ENCODE data around the gene SFI1.

Gene SFI1

GRCh38 chr22:31615940-31616314 lies 119.6 kb downstream of the SFI1 start:
- peaks cover 85% of the 10 kb centered on the region for H3K36me3 Mint-ChIP-seq (ENCODE audit: low read depth)
- H3K4me3 Mint-ChIP-seq = no peak overlapping the region
- peak overlapping the region; percentile 66 for H3K27ac Mint-ChIP-seq
- intact Hi-C loops (cut with micrococcal nuclease) = loop anchor here (5.0 kb wide), 1 partner anchor 54 kb away; no protein-coding TSS in a partner anchor
- H3K4me1 Mint-ChIP-seq (ENCODE audit: low read depth) = peaks cover 44% of the 10 kb centered on the region
- no peaks in the 10 kb centered on the region for H3K27me3 Mint-ChIP-seq
- H3K9me3 Mint-ChIP-seq = no peaks in the 10 kb centered on the region

GRCh38 chr22:31616315-31616980 lies 120.1 kb downstream of the SFI1 start:
- Mint-ChIP-seq H3K27me3 (no peaks in the 10 kb centered on the region), H3K27ac (peak overlapping the region; percentile 66), H3K4me3 (no peak overlapping the region), H3K9me3 (no peaks in the 10 kb centered on the region), H3K4me1 (ENCODE audit: low read depth) (peaks cover 44% of the 10 kb centered on the region), H3K36me3 (ENCODE audit: low read depth) (peaks cover 85% of the 10 kb centered on the region)
- intact Hi-C loops (cut with micrococcal nuclease) = loop anchor here (5.0 kb wide), 1 partner anchor 54 kb away; no protein-coding TSS in a partner anchor

GRCh38 chr22:31618057-31618456 lies 121.7 kb downstream of the SFI1 start:
- Mint-ChIP-seq H3K4me1 (ENCODE audit: low read depth) (peaks cover 44% of the 10 kb centered on the region), H3K27me3 (no peaks in the 10 kb centered on the region), H3K4me3 (no peak overlapping the region), H3K27ac (no peak overlapping the region), H3K36me3 (ENCODE audit: low read depth) (peaks cover 92% of the 10 kb centered on the region), H3K9me3 (no peaks in the 10 kb centered on the region)
- intact Hi-C loops (cut with micrococcal nuclease) = loop anchor here (5.0 kb wide), 1 partner anchor 56 kb away; no protein-coding TSS in a partner anchor

GRCh38 chr22:31618471-31619176 lies 122.3 kb downstream of the SFI1 start:
- no peaks in the 10 kb centered on the region for H3K9me3 Mint-ChIP-seq
- H3K4me1 Mint-ChIP-seq (ENCODE audit: low read depth) = peaks cover 44% of the 10 kb centered on the region
- peaks cover 94% of the 10 kb centered on the region for H3K36me3 Mint-ChIP-seq (ENCODE audit: low read depth)
- no peaks in the 10 kb centered on the region for H3K27me3 Mint-ChIP-seq
- intact Hi-C loops (cut with micrococcal nuclease) = loop anchor here (5.0 kb wide), 1 partner anchor 56 kb away; no protein-coding TSS in a partner anchor
- H3K4me3 Mint-ChIP-seq = no peak overlapping the region
- H3K27ac Mint-ChIP-seq = no peak overlapping the region

GRCh38 chr22:31619611-31620300 lies 123.4 kb downstream of the SFI1 start:
- Mint-ChIP-seq H3K27me3 (no peaks in the 10 kb centered on the region), H3K4me3 (no peak overlapping the region), H3K36me3 (ENCODE audit: low read depth) (peaks cover 95% of the 10 kb centered on the region), H3K27ac (no peak overlapping the region), H3K4me1 (ENCODE audit: low read depth) (peaks cover 40% of the 10 kb centered on the region), H3K9me3 (no peaks in the 10 kb centered on the region)
- intact Hi-C loops (cut with micrococcal nuclease) = loop anchor here (5.0 kb wide), 1 partner anchor 57 kb away; no protein-coding TSS in a partner anchor

- Mint-ChIP-seq H3K4me1 (ENCODE audit: low read depth) (peaks cover 38% of the 10 kb centered on the region), H3K27ac (peak overlapping the region; percentile 24), H3K4me3 (no peak overlapping the region), H3K9me3 (no peaks in the 10 kb centered on the region), H3K27me3 (no peaks in the 10 kb centered on the region), H3K36me3 (ENCODE audit: low read depth) (peaks cover 99% of the 10 kb centered on the region)
- intact Hi-C loops (cut with micrococcal nuclease) = no loop called here
These were observed 124.6 kb downstream of the SFI1 start for GRCh38 chr22:31620756-31621480.

GRCh38 chr22:31621507-31622124 lies 125.3 kb downstream of the SFI1 start:
- intact Hi-C loops (cut with micrococcal nuclease) = no loop called here
- no peaks in the 10 kb centered on the region for H3K9me3 Mint-ChIP-seq
- peaks cover 100% of the 10 kb centered on the region for H3K36me3 Mint-ChIP-seq (ENCODE audit: low read depth)
- no peak overlapping the region for H3K4me3 Mint-ChIP-seq
- H3K27me3 Mint-ChIP-seq = no peaks in the 10 kb centered on the region
- H3K27ac Mint-ChIP-seq = no peak overlapping the region
- H3K4me1 Mint-ChIP-seq (ENCODE audit: low read depth) = peaks cover 38% of the 10 kb centered on the region

GRCh38 chr22:31622980-31623379 lies 126.6 kb downstream of the SFI1 start:
- H3K27me3 Mint-ChIP-seq = no peaks in the 10 kb centered on the region
- H3K36me3 Mint-ChIP-seq (ENCODE audit: low read depth) = peaks cover 97% of the 10 kb centered on the region
- no peak overlapping the region for H3K4me3 Mint-ChIP-seq
- peaks cover 35% of the 10 kb centered on the region for H3K4me1 Mint-ChIP-seq (ENCODE audit: low read depth)
- H3K9me3 Mint-ChIP-seq = no peaks in the 10 kb centered on the region
- H3K27ac Mint-ChIP-seq = no peak overlapping the region
- intact Hi-C loops (cut with micrococcal nuclease) = no loop called here

- Mint-ChIP-seq H3K9me3 (no peaks in the 10 kb centered on the region), H3K4me3 (no peak overlapping the region), H3K27ac (no peak overlapping the region), H3K27me3 (no peaks in the 10 kb centered on the region), H3K4me1 (ENCODE audit: low read depth) (peaks cover 41% of the 10 kb centered on the region), H3K36me3 (ENCODE audit: low read depth) (peaks cover 97% of the 10 kb centered on the region)
- intact Hi-C loops (cut with micrococcal nuclease) = no loop called here
These were observed 127.4 kb downstream of the SFI1 start for GRCh38 chr22:31623592-31624304.

- Mint-ChIP-seq H3K4me3 (no peak overlapping the region), H3K27me3 (no peaks in the 10 kb centered on the region), H3K27ac (peak overlapping the region; percentile 42), H3K36me3 (ENCODE audit: low read depth) (peaks cover 92% of the 10 kb centered on the region), H3K9me3 (no peaks in the 10 kb centered on the region), H3K4me1 (ENCODE audit: low read depth) (peaks cover 53% of the 10 kb centered on the region)
- intact Hi-C loops (cut with micrococcal nuclease) = no loop called here
These were observed 128.9 kb downstream of the SFI1 start for GRCh38 chr22:31625257-31625640.

- Mint-ChIP-seq H3K4me1 (ENCODE audit: low read depth) (peaks cover 59% of the 10 kb centered on the region), H3K4me3 (no peak overlapping the region), H3K9me3 (no peaks in the 10 kb centered on the region), H3K27me3 (no peaks in the 10 kb centered on the region), H3K36me3 (ENCODE audit: low read depth) (peaks cover 86% of the 10 kb centered on the region), H3K27ac (peak overlapping the region; percentile 60)
- intact Hi-C loops (cut with micrococcal nuclease) = no loop called here
These were observed 129.5 kb downstream of the SFI1 start for GRCh38 chr22:31625661-31626426.

- Mint-ChIP-seq H3K36me3 (ENCODE audit: low read depth) (peaks cover 80% of the 10 kb centered on the region), H3K4me1 (ENCODE audit: low read depth) (peaks cover 66% of the 10 kb centered on the region), H3K9me3 (no peaks in the 10 kb centered on the region), H3K27ac (peak overlapping the region; percentile 60), H3K27me3 (no peaks in the 10 kb centered on the region), H3K4me3 (no peak overlapping the region)
- intact Hi-C loops (cut with micrococcal nuclease) = no loop called here
These were observed 130.3 kb downstream of the SFI1 start for GRCh38 chr22:31626427-31627150.
